GM20000 (cell line): ENCODE data around the gene SCAMP1.

Source experiments
- DNase-seq: peaks from one replicate; pipeline ENCODE4 v3.0.0; 2012; ENCODE audit warnings: low spot score
- TF ChIP-seq, protein P1 (sequence below): IDR thresholded peaks from 2 replicates; pipeline ENCODE4 v1.5.1; 2012; ENCODE audit warnings: mild to moderate bottlenecking, control low read depth; ENCODE audit errors: extremely low read depth, missing control alignments

Gene SCAMP1

DNA sequence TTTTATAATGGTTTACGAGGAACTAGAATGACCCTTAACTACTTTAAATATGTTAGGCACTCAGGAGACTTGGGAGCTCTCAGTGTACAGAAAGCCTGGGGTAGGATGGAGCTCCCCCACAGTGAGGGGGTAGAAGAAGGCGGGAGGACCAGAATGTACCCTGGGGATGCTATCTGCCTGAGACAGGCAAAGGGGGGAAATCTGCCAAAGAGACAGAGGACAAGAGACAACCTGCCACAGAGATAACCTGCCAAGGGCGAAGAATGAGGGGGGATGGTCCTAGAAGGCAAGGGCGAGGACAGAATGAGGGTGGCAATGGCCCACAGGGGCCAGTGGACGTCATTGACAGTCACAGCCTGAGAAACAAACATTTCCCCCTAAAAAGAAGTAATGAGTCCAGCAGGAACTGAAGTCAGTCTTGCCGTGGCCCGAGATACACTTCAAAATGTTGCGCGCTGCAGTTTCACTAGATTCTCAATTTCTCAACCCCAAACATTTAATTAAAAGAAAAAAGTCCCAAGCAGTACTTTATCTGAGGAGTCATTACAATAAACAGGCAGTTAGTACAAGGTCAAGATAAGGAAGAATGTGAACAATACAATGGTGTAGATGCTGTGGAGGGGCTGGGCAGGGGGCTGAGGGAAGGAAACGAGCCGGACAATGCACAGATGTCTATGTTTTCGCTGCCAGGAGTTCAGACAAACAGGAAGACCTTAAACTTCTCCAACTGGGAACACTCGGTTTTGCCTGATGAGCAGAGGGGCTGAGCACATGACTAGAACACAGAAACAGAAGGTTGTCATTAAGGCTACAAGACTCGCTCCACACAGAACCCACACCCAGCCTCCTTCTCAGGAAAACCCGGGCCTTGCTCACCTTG is 163.1 kb downstream of the SCAMP1 start:
- DNase-seq: no peak
- TF ChIP-seq, protein P1, sequence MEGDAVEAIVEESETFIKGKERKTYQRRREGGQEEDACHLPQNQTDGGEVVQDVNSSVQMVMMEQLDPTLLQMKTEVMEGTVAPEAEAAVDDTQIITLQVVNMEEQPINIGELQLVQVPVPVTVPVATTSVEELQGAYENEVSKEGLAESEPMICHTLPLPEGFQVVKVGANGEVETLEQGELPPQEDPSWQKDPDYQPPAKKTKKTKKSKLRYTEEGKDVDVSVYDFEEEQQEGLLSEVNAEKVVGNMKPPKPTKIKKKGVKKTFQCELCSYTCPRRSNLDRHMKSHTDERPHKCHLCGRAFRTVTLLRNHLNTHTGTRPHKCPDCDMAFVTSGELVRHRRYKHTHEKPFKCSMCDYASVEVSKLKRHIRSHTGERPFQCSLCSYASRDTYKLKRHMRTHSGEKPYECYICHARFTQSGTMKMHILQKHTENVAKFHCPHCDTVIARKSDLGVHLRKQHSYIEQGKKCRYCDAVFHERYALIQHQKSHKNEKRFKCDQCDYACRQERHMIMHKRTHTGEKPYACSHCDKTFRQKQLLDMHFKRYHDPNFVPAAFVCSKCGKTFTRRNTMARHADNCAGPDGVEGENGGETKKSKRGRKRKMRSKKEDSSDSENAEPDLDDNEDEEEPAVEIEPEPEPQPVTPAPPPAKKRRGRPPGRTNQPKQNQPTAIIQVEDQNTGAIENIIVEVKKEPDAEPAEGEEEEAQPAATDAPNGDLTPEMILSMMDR: no peak

DNA sequence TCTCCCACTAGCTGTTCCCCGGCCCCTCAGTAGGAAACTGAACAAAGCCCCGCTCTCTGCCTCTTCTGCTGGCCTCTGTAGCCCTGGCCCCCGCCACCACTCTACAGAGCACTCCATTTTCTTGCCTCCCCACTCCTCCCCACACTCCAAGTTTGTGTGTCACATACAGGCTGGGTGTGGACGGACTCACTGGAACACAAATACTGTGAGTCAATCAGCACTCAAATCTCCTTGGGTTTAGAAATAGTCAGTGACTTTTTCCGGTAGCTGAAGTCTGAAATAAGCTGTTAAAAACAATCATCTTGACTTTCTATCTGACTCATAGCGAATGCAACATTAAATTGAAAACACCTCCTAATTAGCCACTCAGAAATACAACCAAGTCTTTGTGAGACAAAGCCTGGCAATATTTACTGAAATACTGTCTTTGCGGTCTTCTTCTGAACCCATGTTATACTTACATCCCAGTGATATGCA is 165.7 kb downstream of the SCAMP1 start:
- TF ChIP-seq, protein P1: no peak
- DNase-seq: peak; percentile 38

DNA sequence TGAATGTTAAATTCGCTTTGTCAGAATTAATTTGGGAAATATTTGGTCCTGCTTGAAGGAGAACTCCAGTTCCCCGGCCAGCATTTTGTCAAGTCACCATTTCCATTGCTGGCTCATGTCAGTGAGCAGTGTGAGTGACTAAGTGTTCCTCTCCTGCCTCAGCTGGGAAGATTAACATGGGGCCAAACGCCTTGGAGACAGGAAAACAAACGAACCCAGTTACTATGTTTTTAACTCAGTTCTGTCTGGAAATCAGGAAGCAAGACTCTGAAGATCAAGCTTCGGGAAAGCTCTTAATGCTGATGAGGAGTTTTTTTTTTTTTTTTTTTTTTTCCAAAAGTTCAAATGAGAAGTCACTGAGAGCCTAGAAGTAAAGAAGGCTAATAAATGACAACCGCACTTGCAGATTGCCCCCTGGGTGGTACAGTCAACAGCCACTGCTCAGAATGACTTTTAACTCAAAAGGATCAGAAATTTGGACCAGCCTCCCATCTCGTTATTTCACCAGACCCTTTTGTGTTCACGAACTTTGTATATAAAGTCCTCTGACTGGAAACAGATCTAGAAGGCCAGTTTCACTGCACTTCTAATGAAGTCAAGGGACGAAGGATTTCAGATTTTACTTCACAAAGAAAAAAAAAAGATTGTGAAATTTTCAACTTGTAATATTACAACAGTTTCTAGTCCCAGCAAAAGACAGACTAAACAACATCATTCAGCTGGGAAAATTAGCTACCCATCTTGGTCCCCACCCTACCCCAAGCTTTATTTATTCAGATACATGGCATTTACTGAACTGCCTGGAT is 166.8 kb downstream of the SCAMP1 start:
- TF ChIP-seq, protein P1: no peak
- no peak for DNase-seq

DNA sequence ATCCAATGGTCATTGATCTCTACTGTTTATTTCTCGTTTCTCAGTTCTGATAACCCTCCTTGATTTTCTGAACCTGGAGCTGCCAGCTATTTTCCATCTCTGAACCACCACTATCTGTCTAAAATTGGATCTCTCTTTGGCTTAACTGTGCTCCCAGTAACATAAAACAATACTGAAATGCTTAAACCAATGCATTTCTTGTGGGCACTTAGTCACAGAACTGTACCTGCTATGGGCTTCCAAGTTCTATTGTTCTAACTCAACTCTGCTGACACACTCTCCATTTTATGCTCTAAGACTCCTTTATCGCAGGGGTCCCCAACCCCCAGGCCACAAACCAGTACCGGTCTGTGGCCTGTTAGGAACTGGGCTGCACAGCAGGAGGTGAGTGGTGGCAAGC is 167.5 kb downstream of the SCAMP1 start:
- no peak for DNase-seq
- TF ChIP-seq, protein P1: no peak
